Measurements from ENCODE around the gene HSD17B8. TPM values are rescaled to one million over a fixed set of nuclear protein-coding genes. Genes with fewer than 3 reads are reported as not detected.

HSD17B8 gene
- polyA plus RNA-seq, 1 donor = 23.9 TPM

DNA sequence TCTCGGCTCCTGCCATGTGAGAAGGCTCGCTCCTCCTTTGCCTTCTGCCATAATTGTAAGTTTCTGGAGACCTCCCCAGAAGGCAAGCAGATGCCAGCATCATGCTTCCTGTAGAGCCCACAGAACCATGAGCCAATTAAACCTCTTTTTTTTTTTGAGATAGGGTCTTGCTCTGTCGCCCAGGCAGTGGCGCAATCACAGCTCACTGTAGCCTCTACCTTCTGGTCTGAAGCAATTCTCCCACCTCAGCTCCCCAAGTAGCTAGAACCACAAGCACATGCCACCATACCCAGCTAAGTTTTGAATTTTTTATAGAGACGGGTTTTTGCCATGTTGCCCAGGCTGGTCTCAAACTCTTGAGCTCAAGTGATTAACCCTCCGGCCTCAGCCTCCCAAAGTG lies 32.4 kb downstream of the HSD17B8 start:
- DNase-seq = no peak

DNA sequence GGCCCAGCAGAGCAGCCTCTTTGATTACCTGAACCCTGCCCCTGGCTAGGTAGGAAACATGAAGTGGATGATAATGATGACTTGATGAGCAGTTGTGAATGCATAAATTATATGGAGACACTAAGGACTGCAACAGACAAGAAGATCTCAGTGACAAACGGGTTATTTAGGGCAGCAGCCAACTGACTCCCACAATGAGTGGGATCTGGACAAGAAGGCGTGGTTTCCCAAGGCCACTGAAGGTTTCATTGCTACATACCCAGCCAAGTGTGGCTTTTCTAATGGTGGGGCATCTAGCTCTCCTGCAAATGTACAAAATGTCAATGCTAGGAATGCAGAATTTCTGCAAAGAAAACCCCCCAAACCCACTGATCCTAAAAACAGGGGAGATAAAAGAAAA lies 33.3 kb downstream of the HSD17B8 start:
- DNase-seq = no peak

DNA sequence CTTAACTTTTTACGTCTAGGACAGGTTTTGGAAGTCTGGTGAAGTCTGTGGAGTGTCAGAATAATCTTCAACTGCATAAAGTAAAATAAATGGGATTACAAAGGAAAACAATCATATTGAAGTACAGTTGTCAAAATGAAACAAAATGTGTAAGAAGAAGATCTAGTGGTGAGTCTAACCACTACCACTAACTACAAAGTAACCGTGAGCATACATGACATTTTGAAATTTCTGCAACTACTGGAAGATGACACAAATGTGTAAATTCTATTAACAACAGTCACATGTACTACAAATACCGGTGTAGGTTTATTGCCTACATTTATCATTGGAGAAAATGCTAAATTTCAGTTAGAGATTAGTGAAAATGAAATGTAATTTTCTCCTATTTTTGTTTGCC lies 37.5 kb downstream of the HSD17B8 start:
- DNase-seq = no peak

GRCh38 chr6:33243476-33243875 lies 39.0 kb downstream of the HSD17B8 start:
- no peak for DNase-seq

DNA sequence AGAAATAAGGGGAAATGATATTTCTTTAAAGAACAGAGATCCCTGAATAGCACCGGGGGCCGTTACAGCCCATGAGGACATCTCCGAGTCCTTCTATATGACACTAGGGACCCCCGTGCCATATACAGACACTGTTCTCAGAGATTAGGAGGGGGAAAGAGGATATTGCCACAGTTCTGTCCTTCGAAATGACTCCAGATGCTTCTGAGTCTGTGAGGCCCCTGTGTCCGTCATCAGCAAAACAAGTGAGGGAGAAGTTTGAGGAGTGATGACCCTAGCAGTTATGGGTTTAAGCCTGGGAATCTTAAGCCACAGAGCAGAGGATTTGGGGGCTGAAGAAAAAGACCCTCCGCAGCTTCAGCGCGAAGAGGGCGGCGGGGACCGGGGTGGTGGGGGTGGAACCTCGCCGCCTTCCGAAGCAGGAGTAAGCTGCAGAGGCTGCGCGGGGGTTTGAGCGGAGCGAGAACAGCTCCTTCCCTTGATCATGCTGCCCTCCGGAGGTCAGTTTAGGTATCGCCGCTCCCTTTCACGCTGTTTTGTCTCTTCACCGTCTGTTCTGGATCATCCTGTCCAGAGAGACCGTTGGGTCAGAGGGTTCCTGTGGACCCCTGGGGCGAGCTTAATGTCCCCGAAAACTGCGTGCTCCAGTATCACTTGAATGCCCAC lies 43.7 kb downstream of the HSD17B8 start:
- DNase-seq = peak; percentile 92

- DNase-seq = no peak
Measured at GRCh38 chr6:33248643-33248931, 44.1 kb downstream of the HSD17B8 start.

GRCh38 chr6:33248932-33249731 lies 44.7 kb downstream of the HSD17B8 start:
- peak; percentile 97 for DNase-seq

GRCh38 chr6:33249732-33250630 lies 45.5 kb downstream of the HSD17B8 start:
- no peak for DNase-seq

- DNase-seq = no peak
Measured at GRCh38 chr6:33250731-33251130, 46.3 kb downstream of the HSD17B8 start.

DNA sequence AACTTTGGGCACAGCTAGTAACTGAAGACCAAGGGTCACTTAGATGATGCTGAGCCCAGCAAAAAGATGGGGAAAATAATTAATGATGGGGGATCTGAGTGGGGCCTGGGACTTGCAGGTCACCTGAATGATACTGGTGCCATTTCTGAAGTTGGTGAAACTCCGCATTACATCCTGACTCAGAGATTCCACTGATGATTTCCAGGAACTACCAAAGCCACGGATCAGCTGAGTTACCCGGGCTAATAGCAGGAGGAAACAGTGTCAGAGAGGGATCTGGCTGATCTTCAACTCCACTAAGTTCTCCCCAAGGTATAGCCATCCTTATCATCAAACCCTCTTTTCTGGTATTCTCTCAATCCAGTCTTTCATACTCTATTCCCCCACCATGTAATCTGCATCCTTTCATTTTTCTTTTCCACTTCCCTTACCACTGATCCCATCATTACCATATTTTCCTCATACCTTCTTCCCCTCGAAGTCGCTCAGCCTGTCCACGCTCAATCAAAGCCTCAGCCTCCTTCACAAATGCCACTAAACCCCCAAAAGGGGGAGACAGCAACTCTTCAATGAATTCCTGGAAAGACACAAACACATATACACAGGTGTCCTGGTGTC lies 47.0 kb downstream of the HSD17B8 start:
- no peak for DNase-seq

DNA sequence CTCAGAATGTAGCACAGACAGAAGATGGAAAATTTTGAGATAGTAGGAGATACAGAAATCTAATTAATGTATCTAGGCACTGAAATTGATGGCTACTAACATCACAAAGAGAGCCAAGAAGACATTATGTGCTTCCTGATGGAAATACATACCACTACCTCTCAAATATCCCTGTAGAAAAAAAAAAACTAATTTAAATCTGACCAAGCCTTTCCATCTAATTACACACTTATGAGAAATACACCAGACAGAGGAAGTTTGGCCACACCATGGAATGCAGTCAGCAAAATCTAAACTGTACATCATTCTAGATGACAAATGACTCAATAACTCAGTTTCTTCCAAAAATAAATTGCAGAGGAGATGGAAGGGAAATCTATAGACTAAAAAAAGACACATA lies 48.3 kb downstream of the HSD17B8 start:
- DNase-seq = no peak

DNA sequence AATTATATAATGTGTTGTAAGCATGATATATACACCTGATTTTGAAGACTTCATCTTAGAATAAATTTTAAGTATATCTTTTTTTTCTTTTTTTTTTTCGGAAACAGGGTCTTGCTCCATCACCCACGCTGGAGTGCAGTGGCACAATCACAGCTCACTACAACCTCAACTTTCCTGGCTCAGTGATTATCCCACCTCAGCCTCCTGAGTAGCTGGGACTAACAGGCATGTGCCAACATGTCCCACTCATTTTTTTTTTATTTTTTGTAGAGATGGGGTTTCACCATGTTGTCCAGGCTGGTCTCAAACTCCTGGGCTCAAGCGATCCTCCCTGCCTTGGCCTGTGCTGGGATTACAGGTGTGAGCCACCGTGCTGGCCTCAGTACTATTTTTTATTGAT lies 50.1 kb downstream of the HSD17B8 start:
- no peak for DNase-seq

Other genes with a start within 250 kb of the HSD17B8 start
- 357 TPM for gene BRD2, start 236.1 kb upstream of the HSD17B8 start, polyA plus RNA-seq (ENCODE audit: insufficient read length)
- gene HLA-DOA, start 195.1 kb upstream of the HSD17B8 start, polyA plus RNA-seq (ENCODE audit: insufficient read length) = 5.9 TPM
- 20.2 TPM for gene HLA-DPA1, start 131.0 kb upstream of the HSD17B8 start, polyA plus RNA-seq (ENCODE audit: insufficient read length)
- gene HLA-DPB1, start 128.7 kb upstream of the HSD17B8 start, polyA plus RNA-seq (ENCODE audit: insufficient read length) = 13.5 TPM
- gene COL11A2, start 12.2 kb upstream of the HSD17B8 start, polyA plus RNA-seq (ENCODE audit: insufficient read length) = 5.9 TPM
- gene RXRB, start 4.0 kb upstream of the HSD17B8 start, polyA plus RNA-seq (ENCODE audit: insufficient read length) = 65.6 TPM
- 115 TPM for gene SLC39A7, start 3.8 kb upstream of the HSD17B8 start, polyA plus RNA-seq (ENCODE audit: insufficient read length)
- gene RING1, start 3.8 kb downstream of the HSD17B8 start, polyA plus RNA-seq (ENCODE audit: insufficient read length) = 53.4 TPM
- 100 TPM for gene VPS52, start 67.2 kb downstream of the HSD17B8 start, polyA plus RNA-seq (ENCODE audit: insufficient read length)
- 2,698 TPM for gene RPS18, start 67.4 kb downstream of the HSD17B8 start, polyA plus RNA-seq (ENCODE audit: insufficient read length)
- 4.0 TPM for gene B3GALT4, start 72.5 kb downstream of the HSD17B8 start, polyA plus RNA-seq (ENCODE audit: insufficient read length)
- gene WDR46, start 84.6 kb downstream of the HSD17B8 start, polyA plus RNA-seq (ENCODE audit: insufficient read length) = 59.7 TPM
- 65.4 TPM for gene PFDN6, start 84.9 kb downstream of the HSD17B8 start, polyA plus RNA-seq (ENCODE audit: insufficient read length)
- gene RGL2, start 94.3 kb downstream of the HSD17B8 start, polyA plus RNA-seq (ENCODE audit: insufficient read length) = 119 TPM
- gene TAPBP, start 109.4 kb downstream of the HSD17B8 start, polyA plus RNA-seq (ENCODE audit: insufficient read length) = 37.6 TPM
- 20.9 TPM for gene ZBTB22, start 113.1 kb downstream of the HSD17B8 start, polyA plus RNA-seq (ENCODE audit: insufficient read length)
- 59.0 TPM for gene DAXX, start 118.3 kb downstream of the HSD17B8 start, polyA plus RNA-seq (ENCODE audit: insufficient read length)
- 62.9 TPM for gene KIFC1, start 187.2 kb downstream of the HSD17B8 start, polyA plus RNA-seq (ENCODE audit: insufficient read length)
- gene PHF1, start 206.4 kb downstream of the HSD17B8 start, polyA plus RNA-seq (ENCODE audit: insufficient read length) = 68.8 TPM
- gene CUTA, start 213.5 kb downstream of the HSD17B8 start, polyA plus RNA-seq (ENCODE audit: insufficient read length) = 211 TPM
- 40.9 TPM for gene SYNGAP1, start 215.4 kb downstream of the HSD17B8 start, polyA plus RNA-seq (ENCODE audit: insufficient read length)
- 16.4 TPM for gene ZBTB9, start 249.9 kb downstream of the HSD17B8 start, polyA plus RNA-seq (ENCODE audit: insufficient read length)